ACHN (cell line): ENCODE measurements around the gene HOXD8.

Source experiments
- DNase-seq: peaks from one replicate; pipeline ENCODE4 v3.0.0-alpha.2; 2015
- in situ Hi-C: cut with HindIII; loops from 2 replicates; pipeline ENCODE4 v1.10.0; 2017; ENCODE audit warnings: low sequenced_read_pairs, low pct_ligation_motif_present, low pct_unique_long_range_greater_than_20kb

HOXD8 gene

GRCh38 chr2:176134035-176134434 is 4.5 kb downstream of the HOXD8 start:
- in situ Hi-C loops = loop anchor here (25.0 kb wide), 2 partner anchors 303 to 528 kb away; no protein-coding TSS in a partner anchor
- DNase-seq = no peak

GRCh38 chr2:176135035-176135440 is 5.5 kb downstream of the HOXD8 start:
- DNase-seq = peak; percentile 46
- in situ Hi-C loops = loop anchor here (25.0 kb wide), 2 partner anchors 302 to 527 kb away; no protein-coding TSS in a partner anchor

- DNase-seq = peak; percentile 68
- in situ Hi-C loops = loop anchor here (25.0 kb wide), 2 partner anchors 301 to 526 kb away; no protein-coding TSS in a partner anchor
These were observed 7.1 kb downstream of the HOXD8 start for GRCh38 chr2:176136374-176137251.

GRCh38 chr2:176137252-176137580 is 7.7 kb downstream of the HOXD8 start:
- DNase-seq = no peak
- in situ Hi-C loops = loop anchor here (25.0 kb wide), 2 partner anchors 300 to 525 kb away; no protein-coding TSS in a partner anchor

- in situ Hi-C loops = loop anchor here (25.0 kb wide), 2 partner anchors 299 to 524 kb away; no protein-coding TSS in a partner anchor
- DNase-seq = no peak
These were observed 8.4 kb downstream of the HOXD8 start for GRCh38 chr2:176137906-176138305.

GRCh38 chr2:176138526-176138922 is 9.0 kb downstream of the HOXD8 start:
- in situ Hi-C loops = loop anchor here (25.0 kb wide), 2 partner anchors 299 to 524 kb away; no protein-coding TSS in a partner anchor
- DNase-seq = no peak

- in situ Hi-C loops = loop anchor here (25.0 kb wide), 2 partner anchors 298 to 523 kb away; no protein-coding TSS in a partner anchor
- DNase-seq = no peak
These were observed 9.6 kb downstream of the HOXD8 start for GRCh38 chr2:176138923-176139660.

GRCh38 chr2:176139661-176140512 is 10.4 kb downstream of the HOXD8 start:
- no peak for DNase-seq
- in situ Hi-C loops = loop anchor here (25.0 kb wide), 2 partner anchors 297 to 522 kb away; no protein-coding TSS in a partner anchor

GRCh38 chr2:176140513-176141317 is 11.2 kb downstream of the HOXD8 start:
- in situ Hi-C loops = loop anchor here (25.0 kb wide), 2 partner anchors 297 to 522 kb away; no protein-coding TSS in a partner anchor
- peak; percentile 86 for DNase-seq

GRCh38 chr2:176142281-176142680 is 12.8 kb downstream of the HOXD8 start:
- no peak for DNase-seq
- in situ Hi-C loops = loop anchor here (25.0 kb wide), 2 partner anchors 295 to 520 kb away; no protein-coding TSS in a partner anchor

GRCh38 chr2:176145085-176145969 is 15.8 kb downstream of the HOXD8 start:
- in situ Hi-C loops = loop anchor here (25.0 kb wide), 2 partner anchors 292 to 517 kb away; no protein-coding TSS in a partner anchor

GRCh38 chr2:176146101-176146500 is 16.6 kb downstream of the HOXD8 start:
- in situ Hi-C loops = loop anchor here (25.0 kb wide), 2 partner anchors 291 to 516 kb away; no protein-coding TSS in a partner anchor

More at GRCh38 chr2:176145085-176145969, 15.8 kb downstream of the HOXD8 start:
- no peak for DNase-seq

GRCh38 chr2:176146645-176147044 is 17.1 kb downstream of the HOXD8 start:
- DNase-seq = no peak
- in situ Hi-C loops = loop anchor here (25.0 kb wide), 2 partner anchors 291 to 516 kb away; no protein-coding TSS in a partner anchor

More at GRCh38 chr2:176146101-176146500, 16.6 kb downstream of the HOXD8 start:
- no peak for DNase-seq

GRCh38 chr2:176147210-176147799 is 17.8 kb downstream of the HOXD8 start:
- DNase-seq = no peak
- in situ Hi-C loops = loop anchor here (25.0 kb wide), 2 partner anchors 290 to 515 kb away; no protein-coding TSS in a partner anchor

GRCh38 chr2:176147800-176148496 is 18.4 kb downstream of the HOXD8 start:
- DNase-seq = no peak
- in situ Hi-C loops = loop anchor here (25.0 kb wide), 2 partner anchors 289 to 514 kb away; no protein-coding TSS in a partner anchor
